Body of pancreas (tissue), 4 donors: ENCODE measurements around the gene ASTN2. TPM values are rescaled to one million over a fixed set of nuclear protein-coding genes. Genes with fewer than 3 reads are reported as not detected.

ENCODE experiments used
- ATAC-seq: fragments of 150-250 bp; one replicate; pipeline ENCODE4 v1.9.1; 2016
- DNase-seq, 4 donors: peaks; one replicate each; pipeline ENCODE4 v3.0.0-alpha.2; 2019
- H3K27ac ChIP-seq, 4 donors: fragments of 200-600 bp; sonication (generic); 1 replicate in 3 of 4; 2 replicates in 1 of 4; pipeline versions ENCODE4 v1.5.1 to v1.6.1; 2016 to 2019; ENCODE audit warnings: mild to moderate bottlenecking in 1 of 4, mixed read lengths in 1 of 4, moderate library complexity in 1 of 4
- H3K27me3 ChIP-seq, 2 donors: fragments of 200-600 bp; sonication (generic); one replicate each; pipeline ENCODE4 v1.6.0; 2016; ENCODE audit warnings: mild to moderate bottlenecking in 1 of 2
- H3K36me3 ChIP-seq, 2 donors: fragments of 200-600 bp; sonication (generic); replicated peaks in 1 of 2; 2 replicates each; pipeline ENCODE4 v1.5.1; 2016; ENCODE audit warnings: low read depth in 2 of 2; ENCODE audit not compliant: insufficient read depth in 1 of 2
- H3K4me1 ChIP-seq: fragments of 200-600 bp; sonication (generic); one replicate; pipeline ENCODE4 v1.6.0; 2016
- H3K4me3 ChIP-seq, 2 donors: fragments of 200-600 bp; sonication (generic); 1 replicate in 1 of 2; 2 replicates in 1 of 2; pipeline ENCODE4 v1.5.1; 2016 to 2019
- H3K9me3 ChIP-seq, 3 donors: fragments of 200-600 bp; sonication (generic); 1 replicate in 2 of 3; 2 replicates in 1 of 3; pipeline ENCODE4 v1.5.1; 2016
- POLR2A ChIP-seq, 3 donors: fragments of 450-650 bp; IDR thresholded peaks; one replicate each; pipeline ENCODE4 v1.6.1; 2016; ENCODE audit warnings: antibody characterized with exemption in 3 of 3, mild to moderate bottlenecking in 2 of 3
- WGBS, 2 donors: methylation state at CpG; one replicate each; pipeline ENCODE4 v1.1.5; 2017; 5-methylcytosine and 5-hydroxymethylcytosine counted together
- intact Hi-C: fragments of 100-400 bp; cut with DNase I; formaldehyde crosslinking; loops from one replicate; pipeline ENCODE4 v1.15.1; 2023
- total RNA-seq, 2 donors: library from RNA; depleted of rRNA; stranded (reverse); fragments of >200 nt; gene quantifications; one replicate each; pipeline ENCODE4 v1.1.0, GENCODE V29; 2016
- TF ChIP-seq, protein P1 (sequence below), 7 experiments: fragments of 450-650 bp in 4 of 7; fragments of 200-600 bp in 3 of 7; sonication (generic) in 3 of 7; IDR thresholded peaks; one replicate each; pipeline ENCODE4 v1.5.1; 2016 to 2019; ENCODE audit warnings: antibody characterized with exemption in 7 of 7

The ASTN2 gene
- total RNA-seq, 2 donors from 2014 or later = 8.2 to 9.6 TPM

DNA sequence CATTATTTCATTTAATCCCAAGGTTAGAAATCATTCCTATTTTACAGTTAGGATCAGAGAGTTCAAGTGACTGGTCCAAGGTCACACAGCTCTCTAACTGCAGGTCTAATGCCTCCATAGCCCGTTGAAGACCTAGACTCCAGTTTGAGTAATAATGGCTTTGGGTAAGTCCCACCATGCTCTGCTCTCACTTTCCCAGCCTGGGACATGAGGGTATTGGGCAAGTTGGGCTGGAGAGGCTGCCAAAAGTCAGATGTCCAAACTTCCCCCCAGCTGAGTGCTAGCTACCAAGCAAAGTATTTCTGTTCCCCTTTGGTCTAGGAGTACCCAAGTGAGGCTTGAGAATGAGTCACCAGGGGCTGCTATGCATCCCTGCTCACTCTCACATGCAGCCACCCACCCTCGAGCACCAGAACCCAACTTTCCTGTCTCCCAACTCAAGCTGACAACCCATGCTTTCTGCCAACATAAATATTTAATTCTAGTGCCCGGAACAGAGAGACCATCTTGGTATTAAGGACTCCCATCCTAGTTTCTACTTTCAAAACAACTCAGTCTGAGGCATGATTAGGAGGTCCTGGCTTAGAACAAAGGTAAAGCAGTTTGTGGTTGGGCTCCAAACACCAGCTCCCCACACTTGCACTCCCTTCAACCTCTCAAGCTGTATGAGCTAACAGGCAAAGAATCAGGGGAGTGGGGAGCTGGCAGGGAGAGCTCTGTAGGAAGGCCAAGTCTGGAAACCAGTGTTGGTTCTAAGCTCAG, 964.3 kb downstream of the ASTN2 start:
- DNase-seq (peak in 2 of 4 donors; percentile 33 to 40), ATAC-seq (no peak)
- Histone ChIP-seq H3K27ac (no peak overlapping the region), H3K36me3 (no peaks in the 10 kb centered on the region), H3K4me3 (no peak overlapping the region), H3K4me1 (no peaks in the 10 kb centered on the region), H3K9me3 (no peaks in the 10 kb centered on the region), H3K27me3 (no peaks in the 10 kb centered on the region)
- TF ChIP-seq, protein P1, sequence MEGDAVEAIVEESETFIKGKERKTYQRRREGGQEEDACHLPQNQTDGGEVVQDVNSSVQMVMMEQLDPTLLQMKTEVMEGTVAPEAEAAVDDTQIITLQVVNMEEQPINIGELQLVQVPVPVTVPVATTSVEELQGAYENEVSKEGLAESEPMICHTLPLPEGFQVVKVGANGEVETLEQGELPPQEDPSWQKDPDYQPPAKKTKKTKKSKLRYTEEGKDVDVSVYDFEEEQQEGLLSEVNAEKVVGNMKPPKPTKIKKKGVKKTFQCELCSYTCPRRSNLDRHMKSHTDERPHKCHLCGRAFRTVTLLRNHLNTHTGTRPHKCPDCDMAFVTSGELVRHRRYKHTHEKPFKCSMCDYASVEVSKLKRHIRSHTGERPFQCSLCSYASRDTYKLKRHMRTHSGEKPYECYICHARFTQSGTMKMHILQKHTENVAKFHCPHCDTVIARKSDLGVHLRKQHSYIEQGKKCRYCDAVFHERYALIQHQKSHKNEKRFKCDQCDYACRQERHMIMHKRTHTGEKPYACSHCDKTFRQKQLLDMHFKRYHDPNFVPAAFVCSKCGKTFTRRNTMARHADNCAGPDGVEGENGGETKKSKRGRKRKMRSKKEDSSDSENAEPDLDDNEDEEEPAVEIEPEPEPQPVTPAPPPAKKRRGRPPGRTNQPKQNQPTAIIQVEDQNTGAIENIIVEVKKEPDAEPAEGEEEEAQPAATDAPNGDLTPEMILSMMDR (IDR thresholded peaks at IDR 0.05) = no peak
- no peak for TF ChIP-seq POLR2A (IDR thresholded peaks at IDR 0.05)
- intact Hi-C loops = no loop called here
- 69 to 75% methylated on average over 3 of the region's 3 CpGs for WGBS, 2 donors

DNA sequence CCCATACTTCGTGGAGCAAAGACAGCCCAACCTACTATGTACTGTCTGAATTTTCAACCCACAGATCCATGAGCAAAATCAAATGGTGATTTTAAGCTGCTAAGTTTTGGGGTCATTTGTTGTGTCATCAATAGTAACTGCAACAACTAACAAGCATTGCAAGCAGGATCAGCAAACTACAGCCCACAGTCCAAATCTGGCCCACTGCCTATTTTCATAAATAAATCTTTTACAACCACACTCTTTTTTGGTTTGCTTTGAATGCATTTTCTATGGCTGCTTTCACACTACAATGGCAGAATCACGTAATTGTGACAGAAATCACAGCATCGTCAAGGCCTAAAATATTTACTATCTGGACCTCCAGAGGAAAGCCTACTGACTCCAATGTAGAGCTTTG, 964.9 kb downstream of the ASTN2 start:
- ATAC-seq (no peak), DNase-seq (no peak)
- Histone ChIP-seq H3K27me3 (no peaks in the 10 kb centered on the region), H3K9me3 (no peaks in the 10 kb centered on the region), H3K4me1 (no peaks in the 10 kb centered on the region), H3K4me3 (no peak overlapping the region), H3K36me3 (no peaks in the 10 kb centered on the region), H3K27ac (no peak overlapping the region)
- 95 to 98% methylated on average over 3 of the region's 3 CpGs for WGBS, 2 donors
- TF ChIP-seq, protein P1 (IDR thresholded peaks at IDR 0.05) = no peak
- no peak for TF ChIP-seq POLR2A (IDR thresholded peaks at IDR 0.05)
- intact Hi-C loops = no loop called here

DNA sequence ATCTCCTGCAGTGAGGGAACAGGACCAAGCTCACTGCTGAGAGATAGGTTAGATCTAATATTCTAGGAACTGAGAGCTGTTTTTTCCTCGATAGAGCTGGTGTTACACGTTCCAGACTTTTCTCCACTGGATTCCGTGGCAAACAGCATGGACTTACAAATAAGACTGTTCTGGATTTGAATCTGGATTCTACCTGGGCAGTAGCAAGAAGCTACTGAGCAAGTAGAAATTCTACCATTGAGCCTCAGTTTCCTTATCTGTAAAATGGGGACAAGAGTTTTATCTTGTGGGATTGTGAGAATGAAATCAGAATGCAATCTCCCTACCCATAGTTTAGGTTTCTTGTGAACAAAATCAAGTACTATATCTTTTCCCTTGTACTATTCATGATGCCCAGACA, 966.4 kb downstream of the ASTN2 start:
- Histone ChIP-seq H3K36me3 (no peaks in the 10 kb centered on the region), H3K4me3 (no peak overlapping the region), H3K27ac (no peak overlapping the region), H3K9me3 (no peaks in the 10 kb centered on the region), H3K27me3 (no peaks in the 10 kb centered on the region), H3K4me1 (no peaks in the 10 kb centered on the region)
- ATAC-seq = no peak
- DNase-seq = no peak
- intact Hi-C loops = no loop called here
- 77 to 95% methylated on average over 3 of the region's 3 CpGs for WGBS, 2 donors
- TF ChIP-seq POLR2A (IDR thresholded peaks at IDR 0.05) = no peak
- TF ChIP-seq, protein P1 (IDR thresholded peaks at IDR 0.05) = no peak

DNA sequence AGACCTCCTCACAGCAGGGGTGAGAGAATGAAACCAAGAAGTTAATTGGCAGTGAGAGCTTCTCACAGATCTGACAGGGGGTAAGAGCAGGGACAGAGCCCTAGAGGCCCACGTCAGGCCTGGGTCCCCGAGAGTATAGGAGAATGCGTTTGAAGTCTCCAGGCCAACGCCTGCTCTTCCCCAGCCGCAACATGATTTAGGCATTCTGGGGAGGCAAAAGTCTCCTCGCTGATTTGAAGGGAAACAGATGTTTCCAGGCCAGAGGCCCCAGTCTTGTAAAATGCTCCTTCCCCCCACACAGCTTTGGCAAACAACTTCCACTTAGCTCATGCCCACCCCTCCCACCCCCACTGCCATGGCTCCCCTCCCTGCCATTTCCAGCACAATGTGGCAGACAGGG, 966.9 kb downstream of the ASTN2 start:
- H3K27ac ChIP-seq = no peak overlapping the region
- no peak for DNase-seq

More for the DNA sequence above, 966.9 kb downstream of the ASTN2 start:
- no peaks in the 10 kb centered on the region for H3K27me3 ChIP-seq
- H3K4me1 ChIP-seq = no peaks in the 10 kb centered on the region
- no peaks in the 10 kb centered on the region for H3K36me3 ChIP-seq
- no peak overlapping the region for H3K4me3 ChIP-seq
- no peaks in the 10 kb centered on the region for H3K9me3 ChIP-seq
- TF ChIP-seq POLR2A (IDR thresholded peaks at IDR 0.05) = no peak
- TF ChIP-seq, protein P1 (IDR thresholded peaks at IDR 0.05) = no peak
- 71 to 83% methylated on average over 6 of the region's 6 CpGs for WGBS, 2 donors
- intact Hi-C loops = no loop called here
- no peak for ATAC-seq
